GM12801 (cell line): Measurements from ENCODE around the gene RASL11B.

Experiments used
- TF ChIP-seq, protein P1 (sequence below): IDR thresholded peaks from one replicate; pipeline ENCODE4 v1.5.1; 2011; ENCODE audit warnings: control low read depth; ENCODE audit not compliant: insufficient read length; ENCODE audit errors: extremely low read depth

The RASL11B gene

DNA sequence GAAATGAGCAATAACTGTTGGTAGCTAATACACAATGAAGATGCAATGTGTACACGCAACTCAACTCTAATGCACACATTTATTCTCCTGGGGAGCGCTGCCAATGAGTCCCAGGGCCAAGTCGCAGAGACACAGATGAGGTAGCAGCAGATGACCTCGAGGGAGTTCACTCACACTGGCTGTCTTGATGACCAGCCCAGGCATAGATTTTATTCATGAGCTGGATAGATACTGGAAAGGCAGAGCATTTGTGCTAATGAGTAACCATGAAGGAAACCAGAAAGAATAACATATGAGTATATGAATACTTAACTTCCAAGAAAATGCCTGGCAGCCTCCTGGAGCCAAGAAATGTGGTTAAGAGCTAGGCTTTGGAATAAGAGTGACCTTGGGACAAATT lies 42.3 kb downstream of the RASL11B start:
- TF ChIP-seq, protein P1, sequence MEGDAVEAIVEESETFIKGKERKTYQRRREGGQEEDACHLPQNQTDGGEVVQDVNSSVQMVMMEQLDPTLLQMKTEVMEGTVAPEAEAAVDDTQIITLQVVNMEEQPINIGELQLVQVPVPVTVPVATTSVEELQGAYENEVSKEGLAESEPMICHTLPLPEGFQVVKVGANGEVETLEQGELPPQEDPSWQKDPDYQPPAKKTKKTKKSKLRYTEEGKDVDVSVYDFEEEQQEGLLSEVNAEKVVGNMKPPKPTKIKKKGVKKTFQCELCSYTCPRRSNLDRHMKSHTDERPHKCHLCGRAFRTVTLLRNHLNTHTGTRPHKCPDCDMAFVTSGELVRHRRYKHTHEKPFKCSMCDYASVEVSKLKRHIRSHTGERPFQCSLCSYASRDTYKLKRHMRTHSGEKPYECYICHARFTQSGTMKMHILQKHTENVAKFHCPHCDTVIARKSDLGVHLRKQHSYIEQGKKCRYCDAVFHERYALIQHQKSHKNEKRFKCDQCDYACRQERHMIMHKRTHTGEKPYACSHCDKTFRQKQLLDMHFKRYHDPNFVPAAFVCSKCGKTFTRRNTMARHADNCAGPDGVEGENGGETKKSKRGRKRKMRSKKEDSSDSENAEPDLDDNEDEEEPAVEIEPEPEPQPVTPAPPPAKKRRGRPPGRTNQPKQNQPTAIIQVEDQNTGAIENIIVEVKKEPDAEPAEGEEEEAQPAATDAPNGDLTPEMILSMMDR: no peak

DNA sequence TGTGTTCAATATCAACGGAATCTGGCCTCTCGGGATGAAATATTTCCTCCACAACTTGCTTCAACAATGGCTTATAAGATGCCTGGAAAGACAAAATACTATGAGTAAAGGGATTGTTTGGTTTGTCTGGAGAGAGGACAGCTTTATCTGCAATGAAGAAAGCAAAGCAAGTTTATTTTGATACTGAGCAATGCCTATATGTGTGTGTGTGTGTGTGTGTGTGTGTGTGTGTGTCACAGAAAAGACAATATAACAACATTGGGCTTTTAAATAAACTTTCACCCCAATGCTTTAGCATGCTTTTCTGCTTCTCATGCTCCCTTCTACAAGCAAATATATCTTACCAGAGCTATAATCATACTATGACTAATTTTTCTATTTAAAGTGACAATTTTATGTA lies 45.4 kb downstream of the RASL11B start:
- TF ChIP-seq, protein P1: no peak

DNA sequence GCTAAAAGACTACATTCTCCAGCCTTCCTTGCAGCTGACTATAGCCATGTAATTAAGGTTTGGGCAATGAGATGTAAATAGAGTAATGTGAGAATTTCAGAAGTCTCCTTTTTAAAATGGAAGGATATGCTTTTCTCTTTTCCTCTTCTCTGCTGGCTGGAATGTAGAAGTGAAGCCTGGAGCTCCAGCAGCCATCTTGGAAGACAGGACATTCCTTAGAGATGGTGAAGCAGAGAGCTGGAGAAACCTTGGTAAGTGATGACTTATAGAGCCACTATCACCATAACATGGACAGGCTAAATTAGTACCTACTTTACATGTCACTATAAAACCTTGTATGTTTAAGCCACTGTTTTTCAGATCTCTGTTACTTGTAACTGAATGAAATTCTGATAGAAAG lies 48.0 kb downstream of the RASL11B start:
- TF ChIP-seq, protein P1: no peak

DNA sequence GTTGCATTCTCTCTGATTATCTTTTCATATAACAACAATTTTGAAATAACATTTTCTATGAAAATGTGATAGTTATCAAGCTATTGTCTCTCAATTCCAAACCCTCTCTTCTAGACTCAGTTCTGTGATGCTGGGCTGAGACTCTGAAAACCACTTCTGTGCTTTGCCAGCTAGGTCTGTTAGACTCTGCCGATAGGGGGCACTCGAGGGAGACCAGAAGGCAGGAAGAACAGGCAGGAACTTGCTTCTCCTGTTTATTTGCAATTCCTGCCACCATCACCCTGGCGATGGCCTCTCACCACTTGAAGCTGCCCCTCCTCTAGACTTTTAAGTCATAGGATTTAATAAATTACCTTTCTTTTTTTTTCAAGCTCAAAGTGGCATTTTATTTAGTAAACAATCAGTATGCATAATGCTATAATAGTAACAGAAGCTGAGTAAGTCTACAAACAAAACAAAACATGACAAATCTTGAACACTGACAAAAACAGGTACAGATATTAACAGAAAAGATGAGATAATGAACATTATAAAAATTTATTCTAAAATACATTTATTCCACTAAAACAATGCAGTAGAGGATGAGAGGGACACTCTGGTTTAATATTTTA lies 49.7 kb downstream of the RASL11B start:
- TF ChIP-seq, protein P1: peak; percentile 56

DNA sequence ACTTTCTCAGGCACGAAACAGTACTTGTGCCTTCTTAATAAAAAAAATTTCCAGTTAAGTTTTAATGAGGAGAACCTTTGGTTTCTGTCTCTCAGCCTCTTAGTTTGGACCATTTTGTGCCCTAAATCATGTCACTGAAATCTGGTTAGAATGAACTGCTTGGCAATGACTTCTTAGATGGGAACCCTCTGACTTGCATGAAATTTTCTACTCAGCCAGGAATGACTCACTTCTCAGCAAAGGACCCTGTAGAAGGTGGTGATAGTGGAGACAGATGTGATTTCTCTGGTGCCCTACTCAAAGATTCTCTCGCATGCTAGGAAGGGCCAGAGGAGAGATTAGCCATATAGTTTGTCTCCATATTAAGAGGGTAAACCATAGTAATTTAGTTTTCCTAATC lies 50.5 kb downstream of the RASL11B start:
- TF ChIP-seq, protein P1: no peak

DNA sequence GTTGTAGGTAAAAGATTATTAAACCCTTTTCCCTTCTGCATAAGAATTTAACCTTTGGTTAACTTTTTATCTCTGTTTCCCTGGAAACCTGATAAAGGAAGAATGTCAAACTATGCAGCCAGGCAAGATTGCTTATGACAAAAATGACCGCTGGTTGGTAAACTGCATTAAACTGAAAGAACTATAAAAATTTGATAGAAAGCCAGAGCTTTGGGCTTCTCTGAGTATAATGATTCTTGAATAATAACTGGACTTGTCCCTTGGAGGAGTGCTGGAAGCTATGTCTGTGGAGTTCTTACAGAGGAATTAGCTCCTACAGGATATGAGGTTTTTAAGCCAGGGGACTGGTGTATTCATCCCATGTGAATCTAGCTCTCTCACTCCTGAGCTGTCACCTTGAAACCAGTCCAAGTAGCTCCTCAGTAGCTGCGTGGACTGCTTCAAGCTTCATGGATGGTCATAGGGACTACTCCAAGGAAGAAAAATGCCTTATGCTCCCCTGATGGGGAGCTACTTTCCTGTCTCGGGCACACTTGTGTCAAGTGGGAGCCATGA lies 52.0 kb downstream of the RASL11B start:
- TF ChIP-seq, protein P1: no peak

DNA sequence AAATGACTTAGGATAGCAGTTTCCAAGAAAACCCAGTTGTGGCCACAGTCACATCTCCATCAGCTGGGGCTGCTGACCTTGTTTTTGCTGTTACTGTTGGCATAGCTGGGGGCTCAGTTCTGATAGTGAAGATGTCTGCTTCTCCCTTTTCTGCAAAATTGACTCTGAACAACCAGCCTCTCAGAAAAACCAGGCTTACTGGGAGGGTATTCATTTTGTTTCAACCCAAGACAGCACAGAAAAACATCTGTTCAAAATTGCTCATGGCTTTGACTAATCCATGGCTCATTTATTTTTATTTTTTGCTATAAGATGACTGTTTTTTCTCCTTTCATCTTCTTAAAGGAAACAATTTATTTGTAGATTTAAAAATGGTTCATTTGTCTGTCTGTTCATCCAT lies 53.1 kb downstream of the RASL11B start:
- TF ChIP-seq, protein P1: no peak
